Medulla oblongata (tissue), 1 donor: ENCODE results near the gene PELI3.

Experiments
- DNase-seq: peaks from one replicate; pipeline ENCODE4 v3.0.0-alpha.2; 2015; ENCODE audit errors: extremely low spot score

Gene PELI3

DNA sequence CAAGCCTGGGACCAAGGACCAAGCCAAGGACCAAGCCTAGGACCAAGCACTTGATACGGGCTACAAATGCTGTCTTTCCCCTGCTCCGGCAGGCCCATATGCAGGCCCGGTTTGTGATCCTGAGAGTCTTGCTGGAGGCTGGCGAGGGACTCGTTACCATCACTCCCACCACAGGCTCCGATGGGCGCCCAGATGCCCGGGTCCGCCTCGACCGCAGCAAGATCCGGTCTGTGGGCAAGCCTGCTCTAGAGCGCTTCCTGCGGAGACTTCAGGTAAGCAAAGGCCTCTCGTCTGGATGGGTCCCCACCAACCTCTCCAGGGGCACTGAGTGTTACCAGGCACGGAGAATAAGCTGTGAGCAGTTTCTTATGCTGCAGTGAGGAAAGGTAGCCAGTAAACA, 30.5 kb downstream of the PELI3 start:
- DNase-seq, result no peak

DNA sequence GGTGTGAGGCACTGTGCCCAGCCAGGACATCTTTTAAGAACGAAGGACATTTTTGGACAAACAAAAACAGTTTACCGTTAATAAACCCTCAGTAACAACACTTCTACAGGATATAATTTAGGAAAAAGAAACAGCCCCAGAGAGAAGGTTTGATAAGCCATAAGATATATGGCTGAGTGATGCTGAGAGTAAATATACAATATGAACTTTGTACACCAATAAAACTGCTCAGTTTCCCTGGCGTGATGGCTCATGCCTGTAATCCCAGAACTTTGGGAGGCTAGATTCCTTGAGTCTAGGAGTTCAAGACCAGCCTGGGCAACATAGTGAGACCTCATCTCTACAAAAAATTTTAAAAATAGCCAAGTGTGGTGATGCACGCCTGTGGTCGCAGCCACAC, 31.8 kb downstream of the PELI3 start:
- DNase-seq, result no peak

DNA sequence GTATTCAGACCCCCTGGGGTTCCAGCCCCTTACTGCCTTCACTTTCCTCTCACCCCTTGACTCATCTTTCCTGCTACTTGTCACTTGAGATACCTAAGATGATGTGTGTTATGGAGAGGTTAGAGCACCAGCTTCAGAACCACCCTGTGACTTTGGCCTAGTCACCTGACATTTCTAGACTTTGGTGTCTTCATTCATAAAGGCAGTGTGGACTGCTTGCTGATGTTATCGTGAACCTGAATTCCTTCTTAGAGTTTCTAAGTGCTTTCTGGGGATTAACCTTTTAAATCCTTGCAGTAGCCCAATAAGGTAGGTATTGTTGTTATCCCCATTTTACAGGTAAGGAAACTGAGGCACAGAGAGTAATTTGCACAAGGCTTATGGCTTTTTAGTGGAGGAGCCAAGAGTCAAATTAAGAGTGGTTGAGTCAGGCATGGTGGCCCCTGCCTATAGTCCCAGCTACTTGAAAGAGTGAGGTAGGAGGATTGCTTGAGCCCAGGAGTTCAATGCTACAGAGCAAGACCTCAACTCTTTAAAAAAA, 38.6 kb downstream of the PELI3 start:
- DNase-seq, result no peak

DNA sequence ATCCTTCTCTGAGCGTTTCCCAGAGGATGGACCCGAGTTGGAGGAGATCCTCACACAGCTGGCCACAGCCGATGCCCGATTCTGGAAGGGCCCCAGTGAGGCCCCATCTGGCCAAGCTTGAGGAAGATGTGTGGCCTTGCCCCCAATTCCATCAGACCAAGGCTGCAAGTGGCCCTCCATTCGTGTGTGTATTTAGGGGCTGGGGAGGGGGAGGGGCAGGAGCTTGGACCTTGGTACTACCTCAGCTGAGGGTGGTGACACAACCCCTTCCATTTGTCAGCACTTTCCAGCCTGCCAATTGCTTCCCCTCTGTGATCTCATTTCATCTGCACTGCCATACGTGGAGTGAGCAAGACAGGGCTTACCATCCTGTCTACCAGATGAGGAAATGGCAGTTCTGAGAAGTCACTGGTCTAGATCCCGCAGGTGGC, 42.4 kb downstream of the PELI3 start:
- no peak for DNase-seq

DNA sequence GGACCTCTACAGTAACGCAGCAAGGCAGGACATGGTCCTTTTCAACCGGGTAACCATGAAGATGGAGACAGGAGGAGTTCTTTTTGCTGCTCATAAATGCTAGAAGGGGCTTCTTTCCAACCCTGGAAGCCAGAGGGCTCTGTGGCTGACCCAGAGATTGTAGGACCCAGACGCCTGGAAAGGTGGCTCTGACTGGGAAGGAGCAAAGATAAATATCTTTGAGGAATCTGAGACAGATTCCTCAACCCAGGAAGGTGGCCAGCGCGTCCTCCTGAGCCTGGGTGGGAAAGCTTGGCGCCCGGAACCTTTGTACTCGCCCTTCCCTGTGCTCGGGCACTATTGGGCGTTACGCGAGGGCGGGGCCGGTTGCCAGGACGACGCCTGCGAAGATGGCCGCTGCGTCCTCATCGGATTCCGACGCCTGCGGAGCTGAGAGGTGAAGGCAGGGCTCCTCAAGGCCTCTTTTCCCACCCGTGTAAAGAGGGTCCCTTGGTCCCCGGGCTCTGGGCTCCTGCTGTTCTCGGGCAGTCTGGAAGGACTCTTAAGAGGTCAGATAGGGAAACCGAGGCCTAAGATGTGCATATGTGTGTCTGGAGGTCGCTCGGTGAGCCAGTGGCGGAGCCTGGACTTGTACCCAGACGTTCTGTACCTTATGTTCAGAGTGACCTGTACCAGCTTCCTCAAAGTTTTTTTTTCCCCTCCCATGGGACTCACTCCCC, 43.7 kb downstream of the PELI3 start, which contains the start of gene BBS1:
TSS of gene BBS1 (plus strand) at position 365 of the 719 bp plus-strand sequence. CDS start at position 390, 25 bp downstream.
- DNase-seq, result peak; percentile 77

DNA sequence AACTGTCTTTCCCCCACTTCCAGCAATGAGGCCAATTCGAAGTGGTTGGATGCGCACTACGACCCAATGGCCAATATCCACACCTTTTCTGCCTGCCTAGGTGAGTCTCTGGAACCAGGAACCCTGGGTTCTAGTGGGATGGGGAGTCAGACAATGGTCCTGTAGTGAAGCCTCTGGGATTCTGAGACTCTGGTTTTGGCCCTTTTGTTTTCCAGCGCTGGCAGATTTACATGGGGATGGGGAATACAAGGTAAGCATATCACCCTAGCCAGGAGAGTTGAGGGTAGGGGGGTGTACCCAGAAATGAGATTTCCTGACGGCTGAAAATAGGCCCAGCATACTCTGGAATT, 44.3 kb downstream of the PELI3 start:
- DNase-seq, result peak; percentile 3

DNA sequence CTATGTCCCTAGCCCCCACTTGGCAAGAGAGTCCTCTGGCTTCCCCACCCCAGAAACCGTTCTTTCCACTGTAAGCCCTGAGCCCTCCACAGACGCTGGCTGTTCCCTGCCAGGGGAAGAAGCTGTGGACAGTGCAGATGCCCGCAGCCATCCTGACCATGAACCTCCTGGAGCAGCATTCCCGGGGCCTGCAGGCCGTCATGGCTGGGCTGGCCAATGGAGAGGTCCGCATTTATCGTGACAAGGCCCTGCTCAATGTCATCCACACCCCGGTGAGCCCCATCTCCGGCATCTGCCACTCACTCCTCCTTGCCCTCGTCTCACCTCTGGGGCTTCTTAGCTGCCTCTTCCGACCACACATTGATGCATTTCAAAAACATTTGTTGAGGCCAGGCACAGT, 56.9 kb downstream of the PELI3 start:
- DNase-seq, result no peak

DNA sequence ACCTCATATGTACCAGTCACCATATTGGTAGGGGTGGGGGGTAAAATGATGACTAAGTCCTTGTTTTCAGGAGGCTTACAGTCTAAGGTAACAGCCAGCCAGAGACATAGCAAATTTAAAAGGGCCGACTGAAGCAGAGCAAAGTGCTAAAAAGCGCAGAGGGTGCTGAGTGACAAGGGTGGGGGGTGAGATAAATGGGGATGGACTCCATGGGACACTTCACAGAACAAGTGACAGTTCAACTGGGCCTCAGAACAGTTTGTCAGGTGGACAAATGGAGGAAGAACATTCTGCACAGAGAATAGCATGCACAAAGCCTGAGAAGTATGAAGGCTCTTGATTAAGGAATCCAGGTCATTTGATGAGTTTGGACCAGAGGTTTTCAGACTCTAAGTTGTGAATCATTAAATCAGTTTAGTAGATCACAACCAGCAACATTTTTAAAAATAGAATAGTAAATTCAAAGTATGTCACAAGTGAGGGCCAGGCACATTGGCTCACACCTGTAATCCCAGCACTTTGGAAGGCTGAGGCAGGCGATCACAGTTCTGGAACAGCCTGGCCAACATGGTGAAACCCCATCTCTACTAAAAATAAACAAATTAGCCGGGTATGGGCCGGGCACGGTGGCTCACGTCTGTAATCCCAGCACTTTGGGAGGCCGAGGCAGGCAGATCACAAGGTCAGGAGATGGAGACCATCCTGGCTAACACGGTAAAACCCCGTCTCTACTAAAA, 57.8 kb downstream of the PELI3 start:
- no peak for DNase-seq
